Neural progenitor cell (in vitro differentiated cells): Measurements from ENCODE around the gene NSMCE1.

Experiments used
- EZH2phosphoT487 ChIP-seq: fragments of 200-600 bp; sonication (generic); IDR thresholded peaks from 2 replicates; pipeline ENCODE4 v1.6.1; 2017; ENCODE audit warnings: antibody characterized with exemption
- TF ChIP-seq, protein P1 (sequence below): fragments of 200-600 bp; sonication (generic); IDR thresholded peaks from 2 replicates; pipeline ENCODE4 v1.5.1; 2017; ENCODE audit warnings: antibody characterized with exemption, mild to moderate bottlenecking

DNA sequence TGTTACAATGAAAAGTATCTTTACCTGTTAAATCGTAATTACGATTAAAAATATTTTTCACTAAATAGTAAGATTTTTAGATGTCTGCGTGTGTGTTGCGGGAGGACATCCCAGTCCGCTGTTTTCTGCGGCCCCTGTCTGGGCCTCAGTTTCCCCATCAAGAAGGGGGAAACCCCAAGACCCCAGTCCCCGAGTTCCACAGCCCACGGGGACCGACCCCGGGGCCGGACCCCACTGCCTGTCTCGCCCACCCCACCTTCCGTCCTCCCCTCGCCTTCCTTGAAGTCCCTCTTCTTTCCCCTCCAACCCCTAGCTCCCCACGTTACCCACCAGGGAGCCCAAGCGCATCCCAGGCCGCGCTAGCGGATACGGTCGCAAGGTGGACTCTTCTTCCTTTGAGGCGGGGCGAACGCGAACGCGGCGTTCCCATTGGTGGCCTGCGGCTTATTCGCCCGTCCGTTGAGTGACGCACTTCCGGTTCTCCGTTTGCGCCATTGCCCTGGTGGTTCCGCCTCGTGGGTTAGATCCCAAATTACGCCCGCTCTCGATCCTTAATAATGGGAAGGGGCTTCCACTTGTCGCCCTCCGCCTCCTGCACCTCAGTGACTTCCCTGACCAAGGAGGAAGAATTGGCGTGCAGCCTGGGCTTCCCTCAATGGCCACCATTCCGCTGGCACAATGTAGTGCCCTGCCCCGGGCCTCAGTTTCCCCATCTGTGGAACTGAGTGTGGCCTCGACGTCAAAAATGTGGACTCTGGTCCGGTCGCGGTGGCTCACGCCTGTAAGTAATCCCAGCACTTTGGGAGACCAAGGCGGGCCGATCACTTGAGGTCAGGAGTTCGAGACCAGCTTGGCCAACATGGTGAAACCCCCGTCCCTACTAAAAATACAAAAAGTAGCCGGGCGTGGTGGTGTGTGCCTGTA lies at the start of gene NSMCE1:
- TF ChIP-seq, protein P1, sequence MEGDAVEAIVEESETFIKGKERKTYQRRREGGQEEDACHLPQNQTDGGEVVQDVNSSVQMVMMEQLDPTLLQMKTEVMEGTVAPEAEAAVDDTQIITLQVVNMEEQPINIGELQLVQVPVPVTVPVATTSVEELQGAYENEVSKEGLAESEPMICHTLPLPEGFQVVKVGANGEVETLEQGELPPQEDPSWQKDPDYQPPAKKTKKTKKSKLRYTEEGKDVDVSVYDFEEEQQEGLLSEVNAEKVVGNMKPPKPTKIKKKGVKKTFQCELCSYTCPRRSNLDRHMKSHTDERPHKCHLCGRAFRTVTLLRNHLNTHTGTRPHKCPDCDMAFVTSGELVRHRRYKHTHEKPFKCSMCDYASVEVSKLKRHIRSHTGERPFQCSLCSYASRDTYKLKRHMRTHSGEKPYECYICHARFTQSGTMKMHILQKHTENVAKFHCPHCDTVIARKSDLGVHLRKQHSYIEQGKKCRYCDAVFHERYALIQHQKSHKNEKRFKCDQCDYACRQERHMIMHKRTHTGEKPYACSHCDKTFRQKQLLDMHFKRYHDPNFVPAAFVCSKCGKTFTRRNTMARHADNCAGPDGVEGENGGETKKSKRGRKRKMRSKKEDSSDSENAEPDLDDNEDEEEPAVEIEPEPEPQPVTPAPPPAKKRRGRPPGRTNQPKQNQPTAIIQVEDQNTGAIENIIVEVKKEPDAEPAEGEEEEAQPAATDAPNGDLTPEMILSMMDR, result no peak
- no peak for TF ChIP-seq EZH2phosphoT487
